GM20431 (cell line): ENCODE measurements around the gene TRPM3.

Experiments used
- in situ Hi-C: fragments of 300-500 bp; cut with MseI, MboI; formaldehyde crosslinking; loops from one replicate; pipeline ENCODE4 v1.15.0; 2020; ENCODE audit warnings: low sequenced_read_pairs; ENCODE audit not compliant: unreplicated experiment

TRPM3 gene

GRCh38 chr9:71105192-71105591 is 16.2 kb downstream of the TRPM3 start:
- in situ Hi-C loops: no loop called here

DNA sequence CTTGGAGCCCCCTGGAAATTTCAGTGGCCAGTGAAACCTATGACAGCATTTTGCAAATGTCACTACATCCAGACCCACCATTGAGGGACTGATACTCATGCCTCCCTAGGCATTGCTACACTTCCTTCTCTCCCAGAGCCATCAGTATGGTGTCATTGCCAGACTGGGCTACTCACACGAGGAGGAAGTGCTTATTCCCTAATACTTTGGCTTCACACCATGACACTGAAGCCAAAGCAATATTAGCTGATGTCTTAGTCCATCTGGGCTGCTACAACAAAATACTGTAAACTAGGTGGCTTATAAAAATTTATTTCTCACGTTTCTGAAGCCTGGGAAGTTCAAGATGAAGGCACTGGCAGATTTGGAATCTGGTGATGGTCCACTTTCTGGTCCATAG is 22.6 kb downstream of the TRPM3 start:
- in situ Hi-C loops: no loop called here

DNA sequence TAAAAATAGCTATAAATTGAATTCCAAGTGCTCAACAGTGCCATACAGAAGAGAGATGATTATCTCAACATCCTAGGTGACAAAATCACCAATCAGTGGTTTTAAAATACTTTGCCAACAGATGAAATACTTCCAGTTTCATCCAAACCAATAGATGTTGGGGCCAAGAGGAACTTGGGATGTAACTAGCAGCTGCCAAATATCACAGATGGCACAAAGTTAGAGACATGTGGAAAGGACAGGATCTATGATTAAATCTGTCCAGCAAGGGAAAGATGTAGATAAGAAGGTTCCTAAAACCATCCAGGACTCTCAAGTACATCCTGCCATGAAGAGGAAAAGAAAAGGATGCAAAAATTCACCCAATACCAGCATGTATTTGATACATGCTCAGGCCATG is 23.8 kb downstream of the TRPM3 start:
- in situ Hi-C loops: no loop called here

DNA sequence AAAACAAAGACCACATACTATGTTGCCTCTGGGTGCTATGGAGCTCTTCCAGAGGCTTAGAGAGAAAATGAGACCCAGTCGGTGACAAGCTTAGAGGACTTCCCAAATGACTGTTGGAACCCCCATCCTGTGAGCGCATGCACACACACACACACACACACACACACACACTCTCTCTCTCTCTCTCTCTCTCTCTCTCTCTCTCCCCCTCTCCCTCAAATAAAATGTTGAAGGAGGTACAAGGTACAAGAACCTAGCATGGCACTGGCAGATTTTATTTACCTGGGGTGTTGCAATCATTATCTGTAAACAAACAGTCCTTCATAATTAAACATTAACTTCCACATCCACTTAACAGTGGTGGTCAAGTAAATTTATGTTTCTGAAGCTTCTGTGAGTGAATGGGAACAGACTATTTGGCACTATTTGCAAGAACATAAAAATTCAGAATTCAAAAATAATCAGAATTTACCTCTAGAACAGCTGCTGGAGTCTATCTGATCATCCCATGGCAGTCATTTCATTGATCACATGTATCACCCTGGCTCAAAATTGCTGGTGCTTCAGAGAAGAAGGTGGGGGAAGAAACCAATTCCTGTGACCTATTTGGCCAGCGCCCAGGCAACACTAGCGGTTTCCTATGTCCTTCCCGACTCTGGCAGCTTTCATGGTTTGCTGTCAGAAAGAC is 24.9 kb downstream of the TRPM3 start:
- in situ Hi-C loops: no loop called here

DNA sequence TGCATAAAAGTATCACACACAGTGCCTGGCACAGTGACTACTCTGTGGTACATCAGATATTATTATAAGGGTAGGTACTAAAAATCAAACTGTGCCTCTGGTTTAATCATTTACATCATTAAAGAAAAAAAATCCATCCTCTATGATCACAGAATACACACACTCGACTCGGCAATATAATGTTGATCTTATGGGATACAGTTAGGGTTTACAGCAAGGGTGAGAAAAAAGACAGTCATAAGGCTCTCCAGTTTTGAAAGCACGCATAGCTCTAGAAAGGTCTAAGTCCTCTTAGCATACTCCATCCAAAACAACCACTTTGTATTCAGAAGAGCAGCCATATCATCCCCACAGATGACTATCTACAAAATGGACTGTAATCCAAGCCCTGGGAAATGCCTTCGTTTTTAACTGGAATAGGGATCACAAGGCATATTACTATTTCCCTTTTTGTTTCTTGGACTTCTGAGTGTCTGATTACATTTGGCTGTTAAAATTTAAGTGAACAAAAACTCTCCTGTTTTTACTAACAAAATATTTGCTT is 26.6 kb downstream of the TRPM3 start:
- in situ Hi-C loops: no loop called here

- in situ Hi-C loops: no loop called here
Observed at GRCh38 chr9:71090896-71091295, 30.5 kb downstream of the TRPM3 start.

DNA sequence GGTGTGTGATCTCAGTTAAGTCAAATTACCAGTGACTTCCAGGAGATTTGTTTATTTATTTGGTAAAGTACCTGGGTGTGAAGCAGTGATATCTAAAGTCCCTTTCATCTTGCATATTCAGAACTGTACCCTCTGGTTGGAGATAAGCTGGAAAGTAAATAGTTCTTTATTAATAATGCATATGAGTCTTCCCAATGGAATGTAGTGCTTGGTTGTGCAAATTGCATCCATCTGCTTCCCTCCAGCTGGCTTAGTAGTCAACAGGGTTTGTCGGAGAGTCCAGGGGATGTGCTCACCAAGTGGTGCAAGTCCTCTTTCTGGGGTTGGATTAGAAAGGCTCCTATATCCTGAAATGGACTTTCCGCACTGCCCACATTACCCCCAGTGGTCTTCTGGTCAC is 42.0 kb downstream of the TRPM3 start:
- in situ Hi-C loops: no loop called here

DNA sequence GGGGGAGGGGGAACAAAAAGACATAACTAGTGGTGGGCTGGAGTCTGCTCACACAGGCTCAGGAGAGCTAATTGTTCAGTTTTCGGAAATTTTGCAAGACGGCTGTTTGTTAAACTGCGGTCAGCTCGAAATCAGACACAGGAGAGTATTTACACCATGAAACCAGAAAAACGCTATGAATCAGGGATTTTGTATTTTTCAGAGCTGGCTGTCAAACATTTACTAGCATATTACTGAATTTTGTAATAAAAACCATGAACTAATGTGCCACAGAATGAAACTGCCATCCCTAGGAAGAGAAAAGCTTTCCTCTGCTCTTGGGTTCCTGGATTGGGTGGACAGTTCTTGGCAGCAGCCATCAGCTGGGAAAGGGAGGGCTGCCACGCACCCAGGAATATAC is 45.3 kb downstream of the TRPM3 start:
- in situ Hi-C loops: no loop called here

DNA sequence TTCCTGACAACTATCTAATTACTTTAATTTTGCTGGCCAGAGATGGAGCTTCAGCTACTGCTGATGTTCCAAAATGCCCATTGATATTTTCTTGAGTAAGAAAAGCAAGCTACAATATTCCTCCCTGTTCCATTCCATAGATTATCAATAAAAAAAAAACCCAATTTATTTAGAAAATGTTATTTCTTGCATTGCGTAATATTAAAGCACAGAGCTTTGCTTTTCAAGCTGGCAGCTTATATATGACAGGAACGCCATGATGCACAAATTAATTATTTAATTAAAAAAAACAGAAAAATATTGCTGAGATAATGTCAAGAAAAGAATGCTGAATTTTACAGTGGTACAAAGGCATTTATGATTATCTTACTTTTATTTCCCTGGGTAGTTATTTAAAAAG is 47.9 kb downstream of the TRPM3 start:
- in situ Hi-C loops: no loop called here

DNA sequence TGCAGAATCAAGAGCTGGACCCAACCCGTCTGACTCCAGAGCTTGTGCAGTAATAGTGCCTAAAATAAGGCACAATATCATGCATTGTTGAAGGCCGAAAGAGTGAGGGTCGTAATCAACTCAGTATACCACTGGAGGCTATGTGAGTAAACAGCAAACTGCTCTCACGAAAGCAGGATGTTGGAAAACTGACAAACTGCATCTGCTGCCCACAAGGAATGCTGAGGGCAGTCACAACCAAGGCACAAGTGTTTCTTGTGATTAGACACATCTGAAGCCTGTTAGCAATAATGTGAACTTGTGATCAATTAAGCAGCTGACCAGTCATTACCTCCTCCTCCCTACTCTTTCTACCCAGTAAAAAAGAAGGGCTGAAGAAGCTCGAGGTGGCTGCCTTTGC is 48.8 kb downstream of the TRPM3 start:
- in situ Hi-C loops: no loop called here

DNA sequence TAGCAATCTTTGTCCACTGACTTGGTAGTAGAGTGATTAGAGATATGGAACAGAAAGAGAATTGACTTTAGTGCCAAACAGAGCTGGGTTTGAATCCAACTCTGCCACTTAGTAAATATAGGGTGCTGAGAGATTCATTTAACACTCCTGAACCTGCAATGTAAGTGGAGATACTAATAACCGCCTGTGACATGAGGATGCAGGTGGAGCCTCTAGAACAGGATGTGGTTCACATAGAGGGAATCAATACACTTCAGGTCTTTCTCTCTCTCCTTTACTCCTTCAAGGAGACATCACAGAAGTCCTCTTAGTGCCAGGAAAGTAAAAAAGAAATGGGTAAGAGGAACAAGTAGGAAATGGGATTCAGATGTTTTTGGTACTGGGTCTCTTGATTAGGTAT is 49.8 kb downstream of the TRPM3 start:
- in situ Hi-C loops: no loop called here

DNA sequence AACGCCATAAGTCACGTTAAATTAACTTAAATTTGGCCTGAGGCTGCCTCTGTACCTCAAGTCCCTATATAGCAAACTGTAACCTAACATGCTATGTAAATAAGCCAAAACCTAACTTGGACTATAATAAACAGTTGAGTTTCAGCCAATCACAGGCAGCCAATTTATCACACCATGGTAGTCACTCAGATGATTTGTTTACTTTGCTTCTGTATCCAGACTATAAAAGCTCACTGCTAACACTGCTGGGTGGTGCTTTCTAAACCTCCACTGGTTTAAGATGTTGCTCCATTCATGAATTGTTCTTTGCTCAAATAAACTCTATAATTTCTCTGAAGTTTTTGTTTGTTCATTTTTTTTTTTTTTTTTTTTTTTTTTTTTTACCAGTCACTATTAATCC is 62.8 kb downstream of the TRPM3 start:
- in situ Hi-C loops: no loop called here

DNA sequence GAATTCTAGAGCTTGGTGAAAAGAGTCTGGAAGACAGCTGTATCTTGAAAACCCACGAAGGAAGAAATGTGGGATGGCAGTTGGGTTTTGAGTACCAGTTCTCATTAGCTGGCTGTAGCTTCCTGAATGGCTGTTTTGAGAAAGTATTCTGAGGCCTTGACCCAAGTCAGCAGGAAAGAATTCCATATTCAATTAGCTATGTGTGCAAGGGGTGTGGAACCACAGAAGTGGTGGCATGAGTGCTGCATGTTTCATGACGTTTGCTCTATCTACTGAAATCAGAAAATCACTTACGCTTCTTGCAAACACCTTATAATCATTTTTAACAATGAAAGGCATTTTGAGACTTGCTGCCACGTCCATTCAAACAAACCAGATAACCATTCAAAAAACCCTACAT is 69.1 kb downstream of the TRPM3 start:
- in situ Hi-C loops: no loop called here

DNA sequence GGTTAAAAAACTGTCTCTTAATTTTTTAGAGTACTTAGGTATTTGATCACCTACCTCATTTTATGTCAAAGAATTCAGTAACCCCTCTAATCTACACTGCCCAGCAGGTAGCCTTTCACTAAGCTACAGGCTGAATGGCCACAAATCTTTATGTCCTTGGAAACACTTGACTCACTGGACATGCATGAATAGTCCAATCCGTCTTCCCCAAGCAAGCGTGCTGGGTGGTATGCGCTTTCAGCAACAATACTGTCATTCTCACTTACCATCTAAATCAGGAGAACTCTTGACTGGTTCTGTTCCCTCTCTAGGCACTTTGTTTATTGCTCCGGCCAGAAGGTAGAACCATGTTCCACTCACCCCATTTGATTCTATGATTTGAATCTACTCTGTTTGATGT is 73.1 kb downstream of the TRPM3 start:
- in situ Hi-C loops: no loop called here

GRCh38 chr9:71042448-71042990 is 78.9 kb downstream of the TRPM3 start:
- in situ Hi-C loops: no loop called here

- in situ Hi-C loops: no loop called here
Observed at GRCh38 chr9:71037521-71037920, 83.9 kb downstream of the TRPM3 start.

GRCh38 chr9:71036501-71036900 is 84.9 kb downstream of the TRPM3 start:
- in situ Hi-C loops: no loop called here

- in situ Hi-C loops: no loop called here
Observed at GRCh38 chr9:71032779-71033178, 88.6 kb downstream of the TRPM3 start.

DNA sequence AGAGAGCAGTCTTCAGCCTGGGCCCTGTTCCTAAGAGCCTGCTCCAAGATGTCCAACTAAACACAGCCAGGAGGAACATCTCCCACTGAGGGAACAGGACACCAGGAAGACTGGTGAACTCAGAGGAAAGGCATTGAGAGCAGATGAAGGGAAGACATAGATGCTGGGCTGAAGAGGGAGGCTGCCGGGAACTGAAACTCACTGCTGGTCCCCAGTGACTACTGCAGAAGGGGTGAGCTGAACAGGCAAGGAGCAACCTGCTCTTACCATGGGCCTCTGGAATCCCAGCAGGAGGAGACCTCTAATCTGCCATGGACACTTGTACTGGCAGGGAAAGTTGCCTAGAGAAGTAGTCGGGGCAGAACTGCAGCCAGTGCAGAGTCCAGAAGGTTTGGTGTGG is 95.7 kb downstream of the TRPM3 start:
- in situ Hi-C loops: no loop called here

GRCh38 chr9:71025201-71025600 is 96.2 kb downstream of the TRPM3 start:
- in situ Hi-C loops: no loop called here

- in situ Hi-C loops: no loop called here
Observed at GRCh38 chr9:71010258-71010657, 111.2 kb downstream of the TRPM3 start.

DNA sequence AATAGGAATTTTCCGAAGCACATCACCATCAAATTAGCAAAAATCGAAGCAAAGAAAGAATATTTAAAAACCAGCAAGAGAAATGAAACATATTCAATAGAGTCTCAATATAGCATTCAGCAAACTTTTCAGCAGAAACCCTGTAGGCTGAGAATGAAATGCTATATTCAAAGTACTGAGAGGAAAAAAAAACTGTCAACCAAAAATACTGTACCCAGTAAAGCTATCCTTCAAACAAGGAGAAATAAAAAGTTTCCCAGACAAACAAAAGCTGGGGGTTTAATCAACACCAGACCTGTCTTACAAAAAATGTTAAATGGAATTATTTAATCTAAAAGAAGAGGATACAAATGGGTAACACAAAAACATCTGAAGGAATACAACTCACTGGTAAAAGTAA is 116.0 kb downstream of the TRPM3 start:
- in situ Hi-C loops: loop anchor here (10.0 kb wide), 1 partner anchor 61 kb away; no protein-coding TSS in a partner anchor
